Measurements from ENCODE around the gene C17orf107.

The C17orf107 gene

DNA sequence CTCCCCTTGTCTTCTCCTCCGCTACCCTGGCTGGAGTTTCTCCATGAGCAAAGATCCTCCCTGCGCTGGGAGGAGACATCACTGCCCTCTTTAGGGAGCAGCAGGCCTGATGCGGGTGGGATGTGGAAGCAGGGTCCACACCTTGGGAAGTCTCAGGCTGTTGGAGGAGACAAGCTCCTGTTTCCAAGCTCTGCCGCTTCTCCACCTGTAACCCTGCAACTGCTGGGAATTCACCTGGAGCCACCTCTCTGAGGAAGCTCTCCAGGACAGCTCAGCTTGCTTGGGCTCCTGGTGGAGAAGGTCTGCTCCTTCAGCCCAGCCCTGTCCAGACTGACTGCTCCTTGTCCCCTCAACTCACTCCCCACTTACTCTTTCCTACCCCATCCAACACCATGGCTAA lies 14.8 kb upstream of the C17orf107 start:
- DNase-seq (ENCODE audit: low spot score) = no peak
- Histone ChIP-seq H3K4me3 (ENCODE audit: low read length in 2 of 2) (no peak overlapping the region), H3K18ac (ENCODE audit: low read length) (no peak overlapping the region), H2BK120ac (ENCODE audit: low read depth, low read length) (no peak overlapping the region), H4K91ac (ENCODE audit: low read depth, low read length, poor library complexity) (no peak overlapping the region), H3K4me1 (ENCODE audit: control insufficient read depth in 2 of 2, insufficient read depth in 1 of 2, low read depth in 1 of 2, low read length in 2 of 2) (no peaks in the 10 kb centered on the region), H3K79me1 (ENCODE audit: low read depth, low read length) (no peaks in the 10 kb centered on the region), H3K9me3 (replicated peaks in 1 of 2; ENCODE audit: control insufficient read depth in 2 of 2, insufficient read depth in 1 of 2, low read depth in 1 of 2, low read length in 2 of 2) (no peaks in the 10 kb centered on the region), H2BK5ac (ENCODE audit: low read length) (no peak overlapping the region), H2AK5ac (ENCODE audit: low read depth, low read length) (no peak overlapping the region), H2BK12ac (ENCODE audit: low read length) (peak overlapping the region; percentile 7), H3K4me2 (ENCODE audit: insufficient read depth, low read length, poor library complexity, severe bottlenecking) (no peak overlapping the region), H2BK15ac (ENCODE audit: low read length) (no peak overlapping the region), H2AFZ (ENCODE audit: low read length) (no peak overlapping the region), H3K4ac (ENCODE audit: low read length) (no peak overlapping the region), H3K9ac (ENCODE audit: low read depth, low read length, poor library complexity) (no peak overlapping the region), H3K27me3 (ENCODE audit: control insufficient read depth in 3 of 3, insufficient read depth in 3 of 3, low read depth in 1 of 3, low read length in 3 of 3) (no peaks in the 10 kb centered on the region), H3K27ac (replicated peaks; ENCODE audit: low read length) (no peak overlapping the region), H3K23ac (ENCODE audit: low read depth, low read length, poor library complexity) (no peak overlapping the region), H3K14ac (ENCODE audit: low read length) (no peak overlapping the region), H3K36me3 (replicated peaks in 1 of 2; ENCODE audit: control insufficient read depth in 2 of 2, insufficient read depth in 2 of 2, low read length in 2 of 2) (peaks cover 27 to 71% of the 10 kb centered on the region in 2 donors), H4K8ac (ENCODE audit: low read depth, low read length) (peak overlapping the region; percentile 82)
- WGBS, 2 donors (ENCODE audit: extremely low coverage in 2 of 2, insufficient read length in 2 of 2, insufficient replicate concordance in 1 of 2) = no CpG with 5 or more reads among the region's 4 CpGs

- Histone ChIP-seq H2BK15ac (ENCODE audit: low read length) (no peak overlapping the region), H3K27ac (replicated peaks; ENCODE audit: low read length) (no peak overlapping the region), H3K36me3 (replicated peaks in 1 of 2; ENCODE audit: control insufficient read depth in 2 of 2, insufficient read depth in 2 of 2, low read length in 2 of 2) (peaks cover 41 to 75% of the 10 kb centered on the region in 2 donors), H3K4me2 (ENCODE audit: insufficient read depth, low read length, poor library complexity, severe bottlenecking) (no peak overlapping the region), H3K23ac (ENCODE audit: low read depth, low read length, poor library complexity) (no peak overlapping the region), H3K4me3 (ENCODE audit: low read length in 2 of 2) (no peak overlapping the region), H2BK120ac (ENCODE audit: low read depth, low read length) (no peak overlapping the region), H3K4me1 (ENCODE audit: control insufficient read depth in 2 of 2, insufficient read depth in 1 of 2, low read depth in 1 of 2, low read length in 2 of 2) (no peaks in the 10 kb centered on the region), H3K79me1 (ENCODE audit: low read depth, low read length) (no peaks in the 10 kb centered on the region), H3K27me3 (ENCODE audit: control insufficient read depth in 3 of 3, insufficient read depth in 3 of 3, low read depth in 1 of 3, low read length in 3 of 3) (no peaks in the 10 kb centered on the region), H4K91ac (ENCODE audit: low read depth, low read length, poor library complexity) (no peak overlapping the region), H2BK5ac (ENCODE audit: low read length) (no peak overlapping the region), H2BK12ac (ENCODE audit: low read length) (no peak overlapping the region), H3K9ac (ENCODE audit: low read depth, low read length, poor library complexity) (no peak overlapping the region), H3K14ac (ENCODE audit: low read length) (no peak overlapping the region), H2AK5ac (ENCODE audit: low read depth, low read length) (no peak overlapping the region), H3K4ac (ENCODE audit: low read length) (no peak overlapping the region), H3K9me3 (replicated peaks in 1 of 2; ENCODE audit: control insufficient read depth in 2 of 2, insufficient read depth in 1 of 2, low read depth in 1 of 2, low read length in 2 of 2) (no peaks in the 10 kb centered on the region), H3K18ac (ENCODE audit: low read length) (no peak overlapping the region), H2AFZ (ENCODE audit: low read length) (no peak overlapping the region), H4K8ac (ENCODE audit: low read depth, low read length) (no peak overlapping the region)
- DNase-seq (ENCODE audit: low spot score) = no peak
- no CpG with 5 or more reads among the region's 12 CpGs for WGBS, 2 donors (ENCODE audit: extremely low coverage in 2 of 2, insufficient read length in 2 of 2, insufficient replicate concordance in 1 of 2)
Observed at GRCh38 chr17:4886830-4887229, 12.5 kb upstream of the C17orf107 start.

DNA sequence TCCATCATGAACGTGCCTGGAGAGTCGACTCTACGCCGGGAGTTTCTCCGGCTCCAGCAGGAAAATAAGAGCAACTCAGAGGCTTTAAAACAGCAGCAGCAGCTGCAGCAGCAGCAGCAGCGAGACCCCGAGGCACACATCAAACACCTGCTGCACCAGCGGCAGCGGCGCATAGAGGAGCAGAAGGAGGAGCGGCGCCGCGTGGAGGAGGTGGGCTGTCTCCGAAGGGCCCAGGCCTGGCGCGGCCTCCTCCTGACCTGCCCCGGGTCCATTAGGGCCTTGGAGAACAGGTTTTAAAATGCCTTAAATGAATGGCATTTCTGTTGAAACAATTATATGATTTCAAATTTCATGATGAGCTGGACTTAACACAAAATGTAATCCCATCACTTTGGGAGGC lies 11.8 kb upstream of the C17orf107 start:
- Histone ChIP-seq H3K27me3 (ENCODE audit: control insufficient read depth in 3 of 3, insufficient read depth in 3 of 3, low read depth in 1 of 3, low read length in 3 of 3) (no peaks in the 10 kb centered on the region), H3K9me3 (replicated peaks in 1 of 2; ENCODE audit: control insufficient read depth in 2 of 2, insufficient read depth in 1 of 2, low read depth in 1 of 2, low read length in 2 of 2) (no peaks in the 10 kb centered on the region)
- no CpG with 5 or more reads among the region's 18 CpGs for WGBS, 2 donors (ENCODE audit: extremely low coverage in 2 of 2, insufficient read length in 2 of 2, insufficient replicate concordance in 1 of 2)

DNA sequence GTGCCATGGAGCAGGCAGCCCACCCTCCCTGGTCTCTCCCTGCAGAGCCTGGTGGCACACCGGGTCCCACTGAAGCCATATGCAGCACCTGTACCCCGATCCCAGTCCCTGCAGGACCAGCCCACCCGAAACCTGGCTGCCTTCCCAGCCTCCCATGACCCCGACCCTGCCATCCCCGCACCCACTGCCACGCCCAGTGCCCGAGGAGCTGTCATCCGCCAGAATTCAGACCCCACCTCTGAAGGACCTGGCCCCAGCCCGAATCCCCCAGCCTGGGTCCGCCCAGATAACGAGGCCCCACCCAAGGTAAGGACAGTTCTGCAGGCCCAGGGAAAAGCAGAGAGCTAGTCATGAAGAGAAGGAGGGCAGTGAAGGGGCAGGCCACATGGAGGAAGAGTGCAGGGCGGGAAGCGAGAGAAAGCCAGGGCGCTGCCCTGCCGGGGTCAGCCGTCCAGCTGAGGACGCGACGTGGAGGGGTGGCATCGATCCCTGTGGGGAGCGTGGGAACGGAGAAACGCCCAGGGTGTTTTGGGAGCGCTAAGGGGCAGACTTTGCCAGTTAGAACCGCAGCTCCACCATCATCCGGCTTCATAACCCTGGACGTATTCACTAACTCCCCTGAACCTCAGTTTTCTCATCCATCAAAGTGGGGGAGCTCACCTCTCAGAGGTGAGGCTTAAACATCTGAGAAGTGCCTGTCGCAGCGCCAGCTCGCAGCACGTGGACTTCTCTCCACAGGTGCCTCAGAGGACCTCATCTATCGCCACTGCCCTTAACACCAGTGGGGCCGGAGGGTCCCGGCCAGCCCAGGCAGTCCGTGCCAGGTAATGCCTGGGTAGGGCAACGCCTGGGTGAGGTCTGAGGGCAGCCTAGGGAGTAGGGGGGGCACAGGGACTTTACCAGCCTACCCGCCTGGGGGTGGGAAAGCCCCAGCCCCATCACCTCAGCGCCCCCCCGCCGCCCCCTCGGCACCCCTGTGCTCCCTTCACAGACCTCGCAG lies 7.6 kb upstream of the C17orf107 start:
- no peaks in the 10 kb centered on the region for H3K9me3 ChIP-seq (replicated peaks in 1 of 2; ENCODE audit: control insufficient read depth in 2 of 2, insufficient read depth in 1 of 2, low read depth in 1 of 2, low read length in 2 of 2)
- WGBS, 2 donors (ENCODE audit: extremely low coverage in 2 of 2, insufficient read length in 2 of 2, insufficient replicate concordance in 1 of 2) = no CpG with 5 or more reads among the region's 42 CpGs
- H3K4me1 ChIP-seq (ENCODE audit: control insufficient read depth in 2 of 2, insufficient read depth in 1 of 2, low read depth in 1 of 2, low read length in 2 of 2) = no peaks in the 10 kb centered on the region
- H2BK15ac ChIP-seq (ENCODE audit: low read length) = no peak overlapping the region
- peaks cover 4% of the 10 kb centered on the region for H3K79me1 ChIP-seq (ENCODE audit: low read depth, low read length)
- H2BK120ac ChIP-seq (ENCODE audit: low read depth, low read length) = no peak overlapping the region
- no peak overlapping the region for H4K91ac ChIP-seq (ENCODE audit: low read depth, low read length, poor library complexity)
- no peak overlapping the region for H3K27ac ChIP-seq (replicated peaks; ENCODE audit: low read length)
- peak overlapping the region in 1 of 2 donors; percentile 38 for H3K4me3 ChIP-seq (ENCODE audit: low read length in 2 of 2)
- no peaks in the 10 kb centered on the region for H3K27me3 ChIP-seq (ENCODE audit: control insufficient read depth in 3 of 3, insufficient read depth in 3 of 3, low read depth in 1 of 3, low read length in 3 of 3)
- H3K23ac ChIP-seq (ENCODE audit: low read depth, low read length, poor library complexity) = peak overlapping the region; percentile 11
- no peak overlapping the region for H2BK5ac ChIP-seq (ENCODE audit: low read length)
- no peak overlapping the region for H2BK12ac ChIP-seq (ENCODE audit: low read length)
- H3K18ac ChIP-seq (ENCODE audit: low read length) = no peak overlapping the region
- peaks cover 52 to 85% of the 10 kb centered on the region in 2 donors for H3K36me3 ChIP-seq (replicated peaks in 1 of 2; ENCODE audit: control insufficient read depth in 2 of 2, insufficient read depth in 2 of 2, low read length in 2 of 2)
- H3K9ac ChIP-seq (ENCODE audit: low read depth, low read length, poor library complexity) = peak overlapping the region; percentile 70
- no peak overlapping the region for H2AFZ ChIP-seq (ENCODE audit: low read length)
- H3K4ac ChIP-seq (ENCODE audit: low read length) = no peak overlapping the region
- H3K14ac ChIP-seq (ENCODE audit: low read length) = no peak overlapping the region
- H2AK5ac ChIP-seq (ENCODE audit: low read depth, low read length) = no peak overlapping the region
- no peak overlapping the region for H4K8ac ChIP-seq (ENCODE audit: low read depth, low read length)
- no peak for DNase-seq (ENCODE audit: low spot score)
- H3K4me2 ChIP-seq (ENCODE audit: insufficient read depth, low read length, poor library complexity, severe bottlenecking) = no peak overlapping the region

More for the DNA sequence above, 11.8 kb upstream of the C17orf107 start:
- no peak overlapping the region for H3K4me3 ChIP-seq (ENCODE audit: low read length in 2 of 2)
- H2BK12ac ChIP-seq (ENCODE audit: low read length) = no peak overlapping the region
- H3K14ac ChIP-seq (ENCODE audit: low read length) = no peak overlapping the region
- no peak for DNase-seq (ENCODE audit: low spot score)
- no peak overlapping the region for H2BK5ac ChIP-seq (ENCODE audit: low read length)
- H3K23ac ChIP-seq (ENCODE audit: low read depth, low read length, poor library complexity) = no peak overlapping the region
- peaks cover 41 to 74% of the 10 kb centered on the region in 2 donors for H3K36me3 ChIP-seq (replicated peaks in 1 of 2; ENCODE audit: control insufficient read depth in 2 of 2, insufficient read depth in 2 of 2, low read length in 2 of 2)
- no peak overlapping the region for H4K91ac ChIP-seq (ENCODE audit: low read depth, low read length, poor library complexity)
- peaks cover 3% of the 10 kb centered on the region for H3K79me1 ChIP-seq (ENCODE audit: low read depth, low read length)
- no peak overlapping the region for H2AFZ ChIP-seq (ENCODE audit: low read length)
- no peak overlapping the region for H2AK5ac ChIP-seq (ENCODE audit: low read depth, low read length)
- H4K8ac ChIP-seq (ENCODE audit: low read depth, low read length) = no peak overlapping the region
- no peak overlapping the region for H3K4ac ChIP-seq (ENCODE audit: low read length)
- H3K27ac ChIP-seq (replicated peaks; ENCODE audit: low read length) = no peak overlapping the region
- H2BK120ac ChIP-seq (ENCODE audit: low read depth, low read length) = no peak overlapping the region
- no peaks in the 10 kb centered on the region for H3K4me1 ChIP-seq (ENCODE audit: control insufficient read depth in 2 of 2, insufficient read depth in 1 of 2, low read depth in 1 of 2, low read length in 2 of 2)
- H3K18ac ChIP-seq (ENCODE audit: low read length) = no peak overlapping the region
- no peak overlapping the region for H3K9ac ChIP-seq (ENCODE audit: low read depth, low read length, poor library complexity)
- H2BK15ac ChIP-seq (ENCODE audit: low read length) = no peak overlapping the region
- no peak overlapping the region for H3K4me2 ChIP-seq (ENCODE audit: insufficient read depth, low read length, poor library complexity, severe bottlenecking)
